K562 (cell line): Measurements from ENCODE around the gene TRAPPC5. TPM values are rescaled to one million over a fixed set of nuclear protein-coding genes. Genes with fewer than 3 reads are reported as not detected.

Experiments used
- BDP1 ChIP-seq: IDR thresholded peaks from 3 replicates; pipeline ENCODE4 v1.6.1; 2011; ENCODE audit not compliant: insufficient read length, insufficient read depth
- BRF1 ChIP-seq: IDR thresholded peaks from 3 replicates; pipeline ENCODE4 v1.6.1; 2011; ENCODE audit warnings: borderline replicate concordance, mild to moderate bottlenecking; ENCODE audit not compliant: insufficient read length; ENCODE audit errors: extremely low read depth
- CREB1 ChIP-seq, 2 experiments: sonication (generic) in 1 of 2; formaldehyde crosslinking in 1 of 2; IDR thresholded peaks; 2 replicates each; pipeline versions ENCODE4 v1.6.1 to v1.8.0; 2012 to 2022; ENCODE audit warnings: inconsistent platforms in 1 of 2, mild to moderate bottlenecking in 1 of 2, missing genetic modification reagents in 1 of 2, moderate library complexity in 1 of 2
- ESRRA ChIP-seq: fragments of 450-650 bp; IDR thresholded peaks from 2 replicates; pipeline ENCODE4 v1.6.1; 2014; ENCODE audit warnings: low read depth, mild to moderate bottlenecking, moderate library complexity, borderline replicate concordance
- HDAC1 ChIP-seq, 2 experiments: fragments of 450-650 bp; IDR thresholded peaks; 2 replicates each; pipeline ENCODE4 v1.6.1; 2016 to 2017; ENCODE audit warnings: inconsistent platforms in 1 of 2, mild to moderate bottlenecking in 1 of 2, moderate library complexity in 1 of 2
- HMG20B ChIP-seq: fragments of 250-450 bp; sonication (Bioruptor Pico); IDR thresholded peaks from 2 replicates; pipeline ENCODE4 v1.5.0; 2021; ENCODE audit warnings: mild to moderate bottlenecking
- MAFG ChIP-seq: fragments of 450-650 bp; conservative IDR thresholded peaks from 2 replicates; pipeline ENCODE4 v1.6.1; 2016; ENCODE audit warnings: missing genetic modification characterization, missing compliant biosample characterization
- NFYB ChIP-seq: IDR thresholded peaks from 2 replicates; pipeline ENCODE4 v1.6.1; 2011; ENCODE audit warnings: mild to moderate bottlenecking, moderate library complexity; ENCODE audit not compliant: insufficient read length; ENCODE audit errors: extremely low read depth
- NONO ChIP-seq, 2 experiments: fragments of 200-400 bp in 1 of 2; fragments of 450-650 bp in 1 of 2; formaldehyde crosslinking in 1 of 2; IDR thresholded peaks; 2 replicates each; pipeline ENCODE4 v1.6.1; 2017; ENCODE audit warnings: low read depth in 2 of 2, mild to moderate bottlenecking in 2 of 2, moderate library complexity in 2 of 2, low read length in 1 of 2
- RBM15 ChIP-seq: fragments of 200-400 bp; formaldehyde crosslinking; IDR thresholded peaks from 2 replicates; pipeline ENCODE4 v1.6.1; 2018; ENCODE audit warnings: mild to moderate bottlenecking, low read length, moderate library complexity; ENCODE audit not compliant: insufficient read depth
- RCOR1 ChIP-seq, 2 experiments: IDR thresholded peaks; 2 replicates each; pipeline ENCODE4 v1.6.1; 2012; ENCODE audit warnings: low read depth in 2 of 2, low read length in 2 of 2, borderline replicate concordance in 1 of 2, improper control_type of control experiment in 1 of 2
- SAFB2 ChIP-seq: fragments of 200-400 bp; formaldehyde crosslinking; IDR thresholded peaks from 2 replicates; pipeline ENCODE4 v1.6.1; 2018; ENCODE audit warnings: borderline replicate concordance, low read length, low read depth, moderate library complexity; ENCODE audit not compliant: severe bottlenecking
- SMAD4 ChIP-seq: fragments of 250-450 bp; sonication (Bioruptor Pico); conservative IDR thresholded peaks from 2 replicates; pipeline ENCODE4 v1.8.0; 2021; ENCODE audit warnings: inconsistent platforms, mild to moderate bottlenecking, moderate library complexity
- SREBF1 ChIP-seq: fragments of 150-350 bp; IDR thresholded peaks from 2 replicates; pipeline ENCODE4 v1.6.1; 2014; ENCODE audit warnings: antibody characterized with exemption, low read depth, low read length, borderline replicate concordance
- TOE1 ChIP-seq, 2 experiments: fragments of 450-650 bp in 1 of 2; sonication (generic) in 1 of 2; formaldehyde crosslinking in 1 of 2; IDR thresholded peaks; 2 replicates each; pipeline versions ENCODE4 v1.7.1 to v1.8.0; 2016 to 2022; ENCODE audit warnings: borderline replicate concordance in 2 of 2, mild to moderate bottlenecking in 2 of 2, antibody characterized with exemption in 1 of 2, inconsistent platforms in 1 of 2, low read depth in 1 of 2, missing genetic modification reagents in 1 of 2, moderate library complexity in 1 of 2
- U2AF1 ChIP-seq: fragments of 200-400 bp; formaldehyde crosslinking; optimal IDR thresholded peaks from 2 replicates; pipeline ENCODE3; 2017; ENCODE audit warnings: mild to moderate bottlenecking, low read depth, low read length, moderate library complexity
- U2AF2 ChIP-seq: fragments of 200-400 bp; formaldehyde crosslinking; optimal IDR thresholded peaks from 2 replicates; pipeline ENCODE3; 2017; ENCODE audit warnings: low read depth, mild to moderate bottlenecking, low read length
- ZNF165 ChIP-seq: fragments of 250-450 bp; sonication (Bioruptor Pico); IDR thresholded peaks from 2 replicates; pipeline ENCODE4 v1.4.0; 2020; ENCODE audit warnings: borderline replicate concordance
- ZNF408 ChIP-seq: fragments of 250-450 bp; sonication (Bioruptor Pico); IDR thresholded peaks from 2 replicates; pipeline ENCODE4 v1.4.0; 2020; ENCODE audit warnings: low read depth, mild to moderate bottlenecking, moderate library complexity
- ZNF699 ChIP-seq: fragments of 250-450 bp; sonication (Bioruptor Pico); IDR thresholded peaks from 2 replicates; pipeline ENCODE4 v1.8.0; 2021; ENCODE audit warnings: mild to moderate bottlenecking, moderate library complexity; ENCODE audit not compliant: insufficient replicate concordance
- polyA plus RNA-seq, 8 experiments: library from polyadenylated mRNA; depleted of rRNA in 4 of 8; stranded (reverse) in 5 of 8; unstranded in 3 of 8; fragments of >200 nt; fragmentation: Nextera tagmentation in 2 of 8; fragmentation: Illumina TruSeq in 1 of 8; extraction: Ambion mirVana in 2 of 8; extraction: Trizol in 1 of 8; gene quantifications; 2 replicates each; pipeline versions ENCODE4 v1.2.1 to v1.2.3, GENCODE V29; 2011 to 2014; ENCODE audit warnings: inconsistent platforms in 1 of 8, missing spikeins in 1 of 8
- total RNA-seq, 7 experiments: library from RNA; depleted of rRNA in 6 of 7; stranded (reverse); fragments of >200 nt in 6 of 7; fragmentation: Illumina TruSeq in 2 of 7; extraction: Trizol in 2 of 7; gene quantifications; 2 replicates each; pipeline versions ENCODE4 v1.2.1 to v1.2.3, GENCODE V29; 2011 to 2021; ENCODE audit warnings: low replicate concordance in 1 of 7
- TF ChIP-seq, protein P1 (sequence below), 2 experiments: IDR thresholded peaks; 2 replicates each; pipeline ENCODE4 v1.6.1; 2011; ENCODE audit warnings: borderline replicate concordance in 1 of 2, control low read depth in 1 of 2, low read depth in 1 of 2, low read length in 1 of 2, mild to moderate bottlenecking in 1 of 2, mixed read lengths in 1 of 2, moderate library complexity in 1 of 2; ENCODE audit not compliant: insufficient read depth in 1 of 2, insufficient read length in 1 of 2, poor library complexity in 1 of 2, severe bottlenecking in 1 of 2; ENCODE audit errors: extremely low read depth in 1 of 2
- TF ChIP-seq, protein P2 (sequence below): fragments of 250-450 bp; sonication (Bioruptor Pico); IDR thresholded peaks from 2 replicates; pipeline ENCODE4 v1.9.0; 2021; ENCODE audit warnings: mild to moderate bottlenecking
- TF ChIP-seq, protein P3 (sequence below): fragments of 450-650 bp; formaldehyde crosslinking; IDR thresholded peaks from 2 replicates; pipeline ENCODE4 v1.4.0; 2022; ENCODE audit warnings: mild to moderate bottlenecking, moderate library complexity

The TRAPPC5 gene
- total and polyA plus RNA-seq, 9 of the 15 experiments (the other 6 are each of a cell fraction or from before 2014, with no cell fraction given) = 2.0 to 76.9 (median 29.3) TPM

GRCh38 chr19:7652061-7652641 is 28.5 kb upstream of the TRAPPC5 start (continued):
- TF ChIP-seq CREB1 (IDR thresholded peaks at IDR 0.05) = no peak
- TF ChIP-seq CREB1 (CRISPR knock-in tag; IDR thresholded peaks at IDR 0.05) = peak; percentile 38; the same call in 1 of the 2 replicates
- TF ChIP-seq SREBF1 = no peak
- TF ChIP-seq NFYB = no peak
- TF ChIP-seq SMAD4 = peak; percentile 99
- TF ChIP-seq ESRRA = peak; percentile 75; the same call in 1 of the 2 replicates
- no peak for TF ChIP-seq RBM15
- TF ChIP-seq BRF1 = no peak
- no peak for TF ChIP-seq U2AF1
- no peak for TF ChIP-seq HMG20B (CRISPR knock-in tag)
- TF ChIP-seq RCOR1 (IDR thresholded peaks at IDR 0.05; ENCODE audit: borderline replicate concordance in 1 of 2, low read depth in 2 of 2, low read length in 2 of 2) = no peak
- no peak for TF ChIP-seq HDAC1 (IDR thresholded peaks at IDR 0.05)
- TF ChIP-seq ZNF408 (CRISPR knock-in tag) = no peak
- TF ChIP-seq MAFG (tag) = no peak
- TF ChIP-seq BDP1 = no peak
- TF ChIP-seq, protein P1, sequence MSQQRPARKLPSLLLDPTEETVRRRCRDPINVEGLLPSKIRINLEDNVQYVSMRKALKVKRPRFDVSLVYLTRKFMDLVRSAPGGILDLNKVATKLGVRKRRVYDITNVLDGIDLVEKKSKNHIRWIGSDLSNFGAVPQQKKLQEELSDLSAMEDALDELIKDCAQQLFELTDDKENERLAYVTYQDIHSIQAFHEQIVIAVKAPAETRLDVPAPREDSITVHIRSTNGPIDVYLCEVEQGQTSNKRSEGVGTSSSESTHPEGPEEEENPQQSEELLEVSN (IDR thresholded peaks at IDR 0.05; ENCODE audit: borderline replicate concordance in 1 of 2, extremely low read depth in 1 of 2, insufficient read depth in 1 of 2, insufficient read length in 1 of 2, low read depth in 1 of 2, low read length in 1 of 2, poor library complexity in 1 of 2, severe bottlenecking in 1 of 2) = peak in 1 of 2 experiments; percentile 51
- no peak for TF ChIP-seq ZNF165 (CRISPR knock-in tag)
- TF ChIP-seq SAFB2 = no peak
- TF ChIP-seq, protein P2, sequence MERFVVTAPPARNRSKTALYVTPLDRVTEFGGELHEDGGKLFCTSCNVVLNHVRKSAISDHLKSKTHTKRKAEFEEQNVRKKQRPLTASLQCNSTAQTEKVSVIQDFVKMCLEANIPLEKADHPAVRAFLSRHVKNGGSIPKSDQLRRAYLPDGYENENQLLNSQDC = no peak
- TF ChIP-seq, protein P3, sequence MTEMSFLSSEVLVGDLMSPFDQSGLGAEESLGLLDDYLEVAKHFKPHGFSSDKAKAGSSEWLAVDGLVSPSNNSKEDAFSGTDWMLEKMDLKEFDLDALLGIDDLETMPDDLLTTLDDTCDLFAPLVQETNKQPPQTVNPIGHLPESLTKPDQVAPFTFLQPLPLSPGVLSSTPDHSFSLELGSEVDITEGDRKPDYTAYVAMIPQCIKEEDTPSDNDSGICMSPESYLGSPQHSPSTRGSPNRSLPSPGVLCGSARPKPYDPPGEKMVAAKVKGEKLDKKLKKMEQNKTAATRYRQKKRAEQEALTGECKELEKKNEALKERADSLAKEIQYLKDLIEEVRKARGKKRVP (CRISPR knock-in tag) = peak; percentile 75
- no peak; the same call in 1 of the 2 replicates for TF ChIP-seq TOE1 (IDR thresholded peaks at IDR 0.05; ENCODE audit: borderline replicate concordance)
- TF ChIP-seq TOE1 (CRISPR knock-in tag; IDR thresholded peaks at IDR 0.05; ENCODE audit: borderline replicate concordance, low read depth) = no peak
- no peak for TF ChIP-seq NONO (IDR thresholded peaks at IDR 0.05; ENCODE audit: low read depth in 2 of 2, low read length in 1 of 2)
- TF ChIP-seq U2AF2 = no peak
- no peak for TF ChIP-seq ZNF699 (CRISPR knock-in tag)
